NCI-H82 treated with DMSO at 0.1 percent for 48 hours (cell line): ENCODE results near the gene USO1.
"Not testable (repeated sequence)": the region's sequence is repeated elsewhere in the genome, so short reads cannot be mapped to it uniquely, and the experiment has no call there.

Experiments used
- DNase-seq: peaks from one replicate; lab custom pipeline; 2025; ENCODE audit not compliant: unreplicated experiment; lab: John Stamatoyannopoulos, UW

USO1 gene

GRCh38 chr4:75724066-75724866 is at the start of gene USO1:
USO1 (plus strand) TSS chr4:75724577; CDS start chr4:75724820, 243 bp downstream.
- peak; percentile 93 for DNase-seq

GRCh38 chr4:75675004-75675531 is 49.3 kb upstream of the USO1 start:
- DNase-seq = no peak

- no peak for DNase-seq
These were observed 45.9 kb upstream of the USO1 start for GRCh38 chr4:75678473-75678872.

GRCh38 chr4:75678965-75679364 is 45.4 kb upstream of the USO1 start:
- DNase-seq = no peak

- DNase-seq = no peak
These were observed 44.4 kb upstream of the USO1 start for GRCh38 chr4:75679876-75680575.

- no peak for DNase-seq
These were observed 40.8 kb upstream of the USO1 start for GRCh38 chr4:75683482-75684155.

GRCh38 chr4:75685546-75686189 is 38.7 kb upstream of the USO1 start:
- DNase-seq = no peak

GRCh38 chr4:75686346-75686745 is 38.0 kb upstream of the USO1 start:
- no peak for DNase-seq

- DNase-seq = not testable (repeated sequence)
These were observed 37.3 kb upstream of the USO1 start for GRCh38 chr4:75687125-75687524.

- not testable (repeated sequence) for DNase-seq
These were observed 32.3 kb upstream of the USO1 start for GRCh38 chr4:75692066-75692465.

GRCh38 chr4:75696071-75696470 is 28.3 kb upstream of the USO1 start:
- DNase-seq = no peak

GRCh38 chr4:75696581-75696980 is 27.8 kb upstream of the USO1 start:
- no peak for DNase-seq

- no peak for DNase-seq
These were observed 26.0 kb upstream of the USO1 start for GRCh38 chr4:75698162-75698962.

GRCh38 chr4:75698963-75699228 is 25.5 kb upstream of the USO1 start:
- no peak for DNase-seq

GRCh38 chr4:75699299-75699698 is 25.1 kb upstream of the USO1 start:
- no peak for DNase-seq

GRCh38 chr4:75702919-75703411 is 21.4 kb upstream of the USO1 start:
- no peak for DNase-seq

GRCh38 chr4:75705198-75705977 is 19.0 kb upstream of the USO1 start:
- DNase-seq = no peak

GRCh38 chr4:75708218-75708691 is 16.1 kb upstream of the USO1 start:
- no peak for DNase-seq

GRCh38 chr4:75710246-75710645 is 14.1 kb upstream of the USO1 start:
- DNase-seq = no peak
